Stimulated activated CD8-positive, alpha-beta memory T cell treated with anti-CD3 and anti-CD28 coated beads, Interleukin-7, amount 100 ng/mL, for 1 hour (primary cell): ENCODE results near the gene CSRP3.

Experiments
- DNase-seq, 2 donors: peaks; one replicate each; pipeline ENCODE4 v3.0.0-alpha.2; 2020; ENCODE audit warnings: low read depth in 2 of 2

CSRP3 gene

DNA sequence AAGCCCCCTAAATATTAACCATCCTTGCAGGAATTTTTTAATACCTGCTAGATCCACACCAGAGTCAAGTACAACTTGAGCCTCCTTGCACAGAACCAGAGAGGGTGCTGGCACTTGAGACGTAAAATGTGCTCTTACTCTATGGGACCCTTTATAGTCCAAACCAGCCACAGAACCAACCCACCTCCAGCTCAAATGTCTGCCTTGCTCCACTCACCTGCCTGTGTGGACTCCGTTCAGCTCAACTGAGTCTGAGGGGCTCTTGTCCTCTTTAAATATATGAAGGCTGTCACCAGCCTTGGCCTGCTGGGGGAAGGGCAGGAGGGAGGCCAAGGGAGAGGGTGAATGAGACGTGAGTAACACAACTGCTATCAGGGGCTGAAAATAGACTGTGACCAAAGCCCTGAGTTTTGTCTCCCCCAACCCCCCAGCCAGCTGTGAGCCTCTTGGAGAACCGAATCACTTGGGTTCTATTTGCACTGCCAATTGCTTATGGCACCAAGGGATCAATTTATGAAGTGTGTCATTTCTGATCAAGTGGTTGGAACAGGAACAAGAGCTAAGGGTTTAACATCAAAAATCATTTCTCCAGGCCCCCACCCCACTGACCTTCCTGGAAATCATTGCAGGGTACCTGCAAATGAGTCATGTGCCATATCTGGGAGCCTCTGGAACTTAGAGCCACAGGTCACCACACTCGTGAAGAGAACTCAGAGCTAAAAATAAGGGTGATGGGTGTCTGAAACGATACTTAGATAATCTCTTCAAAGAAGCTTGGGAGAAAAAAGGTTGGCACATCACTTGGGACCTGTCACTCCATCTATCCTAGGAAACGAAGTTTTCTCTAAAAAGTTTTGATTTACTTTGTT lies at the start of gene CSRP3:
TSS of gene CSRP3 (minus strand) at position 247 of the 869 bp plus-strand sequence. CDS start 9,535 bp downstream, outside the sequence.
- DNase-seq: no peak

DNA sequence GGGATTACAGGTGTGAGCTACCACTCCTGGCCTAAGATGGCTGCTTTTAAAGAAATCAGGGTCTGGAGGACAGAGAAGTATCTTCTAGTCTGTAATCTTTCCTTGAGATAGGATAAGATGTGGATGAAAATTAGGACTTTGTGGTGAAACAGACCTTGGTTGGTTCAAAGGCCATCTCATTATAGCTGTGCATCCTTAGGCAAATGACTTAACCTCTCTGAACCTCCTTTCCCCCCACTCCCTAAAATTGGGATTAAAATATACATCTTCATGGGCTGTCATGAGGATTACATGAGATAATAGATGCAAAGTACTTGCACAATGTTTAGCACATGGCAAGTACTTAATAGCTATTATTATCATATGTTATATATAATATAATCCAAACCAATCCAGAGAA lies 49.8 kb upstream of the CSRP3 start:
- no peak for DNase-seq

DNA sequence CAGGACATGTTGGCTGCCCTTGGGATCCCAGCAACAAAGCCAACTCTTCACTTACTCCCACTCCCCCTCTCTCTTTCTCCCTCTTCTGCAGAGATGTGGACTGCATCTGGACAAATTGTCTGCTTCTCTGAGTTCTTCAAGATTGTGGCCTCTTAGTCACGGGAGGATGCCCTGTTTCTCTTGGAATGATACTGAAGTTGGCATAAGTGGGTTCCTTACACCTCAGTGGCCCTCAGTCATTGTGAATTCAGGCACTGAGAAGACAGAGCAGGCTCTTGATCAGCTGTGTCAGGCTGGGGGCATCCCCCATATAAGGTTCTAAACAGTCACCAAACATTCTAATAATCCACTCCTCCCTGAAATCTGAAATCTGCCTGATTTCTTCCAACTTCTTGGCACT lies 45.0 kb upstream of the CSRP3 start:
- DNase-seq: no peak

DNA sequence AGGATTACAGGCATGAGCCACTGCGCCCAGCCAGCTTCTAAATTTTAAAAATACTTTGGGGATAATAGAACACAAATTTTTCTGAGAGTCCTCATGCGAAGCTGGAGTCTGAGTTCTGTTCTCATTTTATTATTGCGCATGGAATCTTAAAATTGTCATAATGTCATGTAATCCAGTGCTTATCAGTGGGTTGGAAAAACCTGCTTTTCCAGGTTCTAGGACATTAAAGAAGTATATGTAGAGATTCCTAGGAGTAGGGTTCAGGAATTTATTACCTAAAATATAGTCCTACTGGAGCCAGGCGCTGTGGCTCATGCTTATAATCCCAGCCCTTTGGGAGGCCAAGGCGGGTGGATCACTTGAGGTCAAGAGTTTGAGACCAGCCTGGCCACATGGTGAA lies 43.6 kb upstream of the CSRP3 start:
- DNase-seq: no peak

DNA sequence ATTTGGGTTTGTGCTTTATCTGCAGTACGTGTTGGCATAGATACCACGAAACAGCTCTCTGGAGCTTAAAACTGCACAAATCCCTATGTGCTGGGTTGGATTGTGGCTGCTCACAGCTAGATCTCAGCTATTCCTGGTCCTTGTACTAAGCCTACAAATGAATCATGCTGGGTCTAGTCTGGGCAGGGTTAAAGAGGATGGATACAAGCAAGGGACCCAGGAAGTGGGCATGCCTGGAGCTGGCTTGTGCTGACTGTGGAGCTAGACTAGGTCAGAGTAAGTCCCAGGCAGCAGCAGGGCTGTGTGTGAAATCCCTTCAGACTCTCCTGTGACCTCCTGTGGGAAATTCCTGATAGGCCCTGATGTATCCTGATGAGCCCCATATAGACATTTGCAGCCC lies 42.8 kb upstream of the CSRP3 start:
- DNase-seq: no peak

DNA sequence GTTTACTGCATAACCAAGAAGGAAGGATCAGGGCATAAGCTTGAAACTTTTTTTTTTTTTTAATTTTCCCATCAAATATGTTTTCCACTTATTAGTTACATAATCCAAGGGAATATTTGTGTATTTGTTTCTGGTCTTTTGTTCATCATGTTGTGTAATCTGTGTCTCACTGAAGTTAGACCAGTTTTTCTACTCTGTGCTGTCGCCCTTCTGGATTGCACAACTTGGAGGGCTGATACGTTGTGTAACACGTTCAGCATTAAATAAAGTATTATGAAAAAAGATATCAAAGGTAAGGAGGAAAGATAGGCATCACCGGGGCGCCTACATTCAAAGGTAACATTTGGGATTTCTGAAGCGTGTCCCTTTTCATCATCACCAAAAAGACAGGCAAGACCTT lies 42.3 kb upstream of the CSRP3 start:
- no peak for DNase-seq

DNA sequence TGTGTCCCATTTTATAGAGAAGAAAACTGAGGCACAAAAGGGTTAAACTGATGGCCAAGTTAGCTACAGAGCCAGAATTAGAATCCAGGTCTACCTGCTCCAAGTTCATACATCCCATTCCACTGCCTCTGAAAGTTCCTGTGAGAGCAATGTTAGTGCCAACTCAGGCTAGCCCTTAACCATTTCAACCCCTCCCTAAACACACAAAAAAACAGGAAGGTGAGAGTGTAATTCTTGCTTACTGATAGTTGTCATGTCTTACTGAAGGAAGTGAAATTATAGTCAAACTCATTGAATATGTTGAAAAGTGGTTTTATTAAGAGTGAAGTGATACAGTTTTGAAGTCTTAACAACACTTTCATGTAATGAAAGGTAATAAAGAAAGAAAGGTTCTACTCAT lies 41.8 kb upstream of the CSRP3 start:
- DNase-seq: no peak

DNA sequence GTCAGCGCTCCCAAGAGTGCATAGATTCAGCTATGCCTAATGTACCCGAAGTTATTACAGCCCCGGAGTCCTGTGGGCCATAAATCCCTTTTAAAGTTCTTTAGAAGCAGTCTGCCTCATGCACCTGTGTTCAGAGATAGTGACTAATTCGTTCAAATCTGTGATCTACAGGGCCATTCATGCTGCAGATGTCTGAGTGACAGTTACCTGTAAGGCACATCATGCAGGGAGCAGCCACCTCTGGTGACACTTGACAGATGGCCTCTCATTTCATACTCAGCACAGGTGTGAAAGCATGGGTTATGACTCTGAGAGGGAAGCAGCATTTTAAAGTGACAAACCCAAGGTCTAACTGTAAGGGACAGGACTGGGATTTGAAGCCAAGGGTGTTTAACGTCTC lies 41.4 kb upstream of the CSRP3 start:
- no peak for DNase-seq

DNA sequence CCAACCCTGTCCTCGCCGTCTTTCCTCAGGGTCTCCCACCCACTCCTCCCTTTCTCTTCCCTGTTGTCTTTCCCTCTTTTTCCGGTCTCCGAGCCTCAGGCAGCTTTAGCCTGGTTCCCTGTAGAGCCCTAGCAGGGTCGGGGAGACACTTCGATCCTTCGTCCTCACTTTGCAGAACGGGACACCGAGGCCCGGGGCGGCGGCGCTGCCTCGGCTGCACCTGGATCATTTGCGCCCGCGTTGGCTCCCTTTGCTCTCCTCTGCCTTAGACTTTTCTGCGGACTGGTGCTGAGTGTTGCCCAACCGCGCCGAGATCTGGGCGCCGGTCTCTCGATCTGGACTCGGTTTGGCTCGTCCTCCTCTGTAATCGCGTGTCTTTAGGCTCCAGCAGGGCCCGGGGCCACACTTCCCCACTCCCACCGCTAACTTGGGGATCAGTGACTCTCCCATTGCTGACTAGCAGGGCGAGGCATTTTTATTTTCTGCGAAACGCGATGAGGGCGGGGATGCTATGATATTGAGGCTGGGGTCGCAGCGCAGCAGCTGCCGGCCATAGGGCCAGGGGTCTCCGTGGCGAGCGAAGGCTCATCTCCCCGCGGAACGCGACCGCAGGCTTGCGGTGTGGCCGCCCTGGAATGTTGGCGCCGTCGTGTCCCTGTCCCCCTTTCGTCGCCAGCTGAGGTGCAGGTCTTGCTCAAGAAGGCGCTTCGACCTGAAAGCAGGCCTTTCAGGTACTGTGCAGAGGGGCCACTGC lies 40.6 kb upstream of the CSRP3 start:
- no peak for DNase-seq

DNA sequence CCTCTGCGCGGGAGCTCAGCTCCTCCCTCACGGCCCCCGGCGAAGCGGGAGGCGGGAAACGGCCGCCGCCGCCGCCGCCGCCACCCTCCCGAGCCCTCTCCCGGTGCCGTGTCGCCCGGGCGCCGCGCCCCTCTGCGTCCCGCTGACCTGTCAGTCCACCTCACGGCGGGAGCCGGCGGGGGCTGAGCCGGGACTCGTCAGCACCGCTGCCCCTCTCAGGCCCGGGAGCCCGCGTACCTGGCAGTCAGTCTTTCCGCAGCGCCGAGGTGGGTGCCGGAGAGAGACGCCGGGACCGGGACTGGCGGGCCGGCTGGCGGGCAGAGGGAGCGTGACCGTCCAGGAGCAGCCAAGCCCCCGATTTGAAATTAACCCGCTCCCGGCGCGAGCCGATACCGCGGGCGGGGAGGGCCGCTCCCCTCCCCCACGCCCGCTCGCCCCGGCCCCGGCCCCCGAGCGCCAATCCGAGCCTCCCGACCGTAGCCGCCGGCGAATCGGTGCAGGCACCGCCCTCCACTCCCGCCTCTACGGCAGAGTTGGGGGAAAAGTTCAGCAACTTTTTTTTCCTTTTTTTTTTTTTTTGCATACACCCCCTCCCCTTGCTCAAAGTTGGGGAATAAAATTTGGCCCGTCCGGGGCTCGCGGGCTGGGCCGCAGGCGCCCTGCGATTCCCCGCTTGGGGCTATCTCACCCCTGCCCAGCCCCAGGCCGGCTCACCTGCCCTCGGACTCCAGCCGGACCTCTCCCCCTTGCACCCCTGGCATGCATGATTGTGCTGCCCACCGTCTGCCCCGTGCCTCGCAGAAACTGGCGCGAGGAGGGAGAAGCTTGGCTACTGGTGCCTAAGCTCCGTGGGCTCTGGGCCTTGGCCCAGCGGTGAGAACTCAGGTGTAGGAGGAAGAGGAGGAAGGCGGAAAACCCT lies 39.7 kb upstream of the CSRP3 start:
- DNase-seq: no peak

DNA sequence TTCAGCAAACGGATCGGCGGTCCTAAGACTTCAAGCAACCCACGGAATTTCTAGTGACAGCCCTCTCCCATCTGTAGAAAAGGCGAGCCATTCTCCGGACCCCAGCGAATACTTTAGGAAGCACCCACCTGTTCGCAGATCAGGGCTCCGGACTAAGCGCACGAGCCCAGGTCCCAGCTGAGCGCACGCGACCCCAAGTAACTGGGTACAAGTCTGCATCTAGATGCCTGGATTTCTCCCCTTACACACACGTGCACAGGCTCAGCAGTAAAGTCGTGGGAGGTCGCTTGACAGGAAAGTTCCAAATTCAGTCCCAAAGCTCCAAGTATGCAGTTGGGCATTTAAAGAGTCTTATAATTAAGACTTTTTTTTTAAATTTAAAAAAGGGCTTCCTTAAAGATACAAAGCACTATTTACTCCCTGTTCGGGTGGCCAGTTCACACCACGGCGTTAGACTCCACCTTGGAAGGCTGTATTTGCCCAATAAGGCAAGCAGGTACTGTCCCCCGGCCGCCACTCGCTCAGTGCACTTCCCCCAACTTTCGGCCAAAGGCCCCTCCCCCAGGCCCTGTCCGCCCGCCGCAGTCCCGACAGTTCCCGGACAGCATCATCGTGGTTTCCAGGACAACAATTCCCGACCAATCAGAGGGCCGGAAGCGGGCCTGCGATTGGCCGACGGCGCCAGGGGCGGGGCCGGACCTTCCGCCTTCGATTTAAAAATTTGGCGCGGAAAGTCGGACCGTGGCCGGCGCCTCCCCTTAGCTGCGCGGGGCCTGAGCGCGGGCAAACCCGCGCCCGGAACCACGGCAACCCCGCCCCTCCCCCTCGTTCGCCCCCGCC lies 38.9 kb upstream of the CSRP3 start, which contains the start of gene E2F8:
TSS of gene E2F8 (minus strand) at position 526 of the 840 bp plus-strand sequence. CDS start 824 bp downstream, outside the sequence.
- peak; percentile 57 to 60 for DNase-seq

DNA sequence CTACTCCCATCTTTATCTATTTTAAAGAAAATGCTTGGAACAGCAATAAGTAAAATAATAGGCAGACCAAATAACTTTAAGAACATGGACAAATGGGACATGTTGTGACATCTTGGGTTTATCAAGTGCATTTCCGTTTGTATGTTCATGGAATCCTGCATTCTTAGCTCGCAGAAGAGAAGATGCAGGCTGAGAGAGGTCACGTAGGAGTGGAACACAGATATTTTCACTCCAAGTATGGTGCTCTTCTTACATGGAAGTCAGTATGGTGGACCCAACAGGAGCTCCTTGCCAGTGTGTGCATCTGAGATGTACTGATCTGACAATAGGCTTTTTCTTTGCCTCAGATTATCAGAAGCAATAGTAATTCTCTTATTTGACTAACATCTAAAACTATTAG lies 37.3 kb upstream of the CSRP3 start:
- DNase-seq: no peak

DNA sequence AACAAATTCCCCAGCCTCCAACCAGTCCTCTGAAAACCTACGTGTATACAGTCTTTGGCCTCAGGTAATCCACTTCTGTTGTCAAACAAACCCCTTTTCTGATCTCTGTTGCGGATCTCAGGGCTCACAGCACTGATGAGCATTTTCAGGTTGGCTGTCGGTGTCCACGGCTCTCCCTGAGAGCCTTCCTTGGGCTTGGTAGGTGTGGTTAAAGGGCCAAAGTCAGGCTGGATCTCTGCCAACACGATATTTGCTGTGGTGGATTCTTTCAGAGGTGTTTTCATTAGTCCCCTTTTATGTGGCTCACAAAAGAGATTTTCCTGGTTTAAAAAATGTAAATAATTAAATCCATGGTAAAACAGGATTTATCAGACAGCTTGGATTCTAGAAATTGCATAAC lies 36.0 kb upstream of the CSRP3 start:
- no peak for DNase-seq

DNA sequence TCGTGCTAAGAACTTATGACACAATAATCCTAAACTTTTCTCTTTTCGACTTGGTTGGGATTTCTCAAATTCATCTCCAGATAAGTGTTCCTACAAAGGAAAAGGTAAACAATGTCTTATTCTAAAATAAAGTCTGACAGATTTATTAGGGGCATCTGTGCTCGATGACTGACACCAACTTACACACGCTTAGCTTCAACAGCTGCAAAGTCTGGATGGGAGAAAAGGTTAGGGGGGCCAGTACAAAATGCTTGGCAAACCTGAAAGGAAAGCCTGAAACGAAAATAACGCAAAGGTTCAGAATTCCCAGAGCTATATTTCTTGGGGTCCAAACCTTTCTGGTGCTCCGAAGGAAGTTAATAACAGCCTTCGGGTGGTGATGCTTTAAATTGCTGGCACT lies 35.6 kb upstream of the CSRP3 start:
- no peak for DNase-seq

DNA sequence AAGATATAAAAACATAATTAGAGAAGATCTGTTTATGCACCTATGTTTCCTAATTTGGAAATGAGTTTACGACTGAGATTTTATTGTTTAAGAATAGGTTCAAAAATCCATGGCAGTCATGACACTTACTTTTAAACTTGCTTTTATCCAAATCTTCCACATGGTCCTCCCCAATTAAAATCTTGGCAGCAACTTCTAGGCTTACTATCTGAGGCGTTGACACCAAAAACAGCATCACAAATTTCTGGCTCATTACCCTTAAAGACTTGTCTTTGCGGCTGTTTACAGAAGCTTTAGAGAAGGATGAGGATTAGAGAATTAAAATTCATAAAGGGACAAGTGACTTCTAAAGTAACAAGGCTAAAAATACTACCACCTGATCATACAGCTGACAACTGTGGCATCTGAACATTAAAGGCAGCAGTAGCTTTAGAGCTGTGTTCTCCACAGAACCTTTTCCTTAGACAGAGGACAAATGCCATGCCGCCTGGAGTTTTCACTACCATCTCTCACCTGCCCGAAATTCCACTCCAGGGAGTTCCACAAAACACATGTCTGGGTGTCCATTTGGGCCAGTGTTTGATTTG lies 32.5 kb upstream of the CSRP3 start:
- DNase-seq: no peak

DNA sequence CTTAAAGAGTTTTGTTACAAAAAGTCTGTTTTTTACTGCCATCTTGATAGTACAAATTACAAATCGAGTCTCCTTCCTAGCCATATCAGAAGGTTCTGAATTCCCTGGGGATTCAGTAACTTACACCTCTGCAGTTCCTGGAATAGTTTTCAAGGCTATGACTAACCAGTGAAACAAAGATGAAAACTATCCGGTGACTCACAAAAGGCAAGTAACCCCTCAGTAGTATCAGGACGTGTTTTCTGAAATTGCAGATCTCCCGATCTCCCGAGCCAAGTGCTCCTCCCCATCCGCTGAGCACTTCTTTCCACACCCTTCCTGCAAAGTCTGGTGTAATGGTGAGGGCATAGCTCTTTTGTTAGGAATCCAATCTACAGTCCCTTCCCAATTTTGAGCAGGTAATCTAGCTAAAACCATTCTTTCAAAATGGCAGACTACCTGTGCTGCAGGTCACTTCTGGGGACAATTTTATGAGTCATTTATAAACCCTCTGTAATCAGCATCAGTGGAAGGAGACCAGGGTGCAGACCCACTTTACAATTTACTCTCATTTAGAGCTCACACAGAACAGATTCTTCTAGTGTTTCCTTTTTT lies 31.2 kb upstream of the CSRP3 start:
- no peak for DNase-seq

DNA sequence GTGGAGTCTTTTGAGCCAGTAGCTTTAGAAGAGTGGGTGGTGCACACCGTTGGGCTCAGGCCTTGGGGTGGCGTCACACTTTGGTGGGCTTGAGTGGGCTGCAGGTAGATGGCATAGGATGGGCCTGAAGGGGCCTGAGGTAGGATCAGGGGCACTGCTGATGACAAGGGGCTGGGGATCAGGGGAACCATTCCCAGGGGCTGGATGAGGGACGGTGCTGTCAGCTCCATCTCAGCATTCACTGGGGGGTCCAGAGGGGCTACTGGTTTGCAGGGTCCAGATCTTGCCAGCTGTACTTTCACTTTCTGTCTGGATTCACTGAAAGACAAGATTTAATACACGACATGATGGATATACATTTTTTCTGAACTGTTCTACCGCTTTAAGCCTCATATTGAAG lies 27.9 kb upstream of the CSRP3 start:
- DNase-seq: no peak

DNA sequence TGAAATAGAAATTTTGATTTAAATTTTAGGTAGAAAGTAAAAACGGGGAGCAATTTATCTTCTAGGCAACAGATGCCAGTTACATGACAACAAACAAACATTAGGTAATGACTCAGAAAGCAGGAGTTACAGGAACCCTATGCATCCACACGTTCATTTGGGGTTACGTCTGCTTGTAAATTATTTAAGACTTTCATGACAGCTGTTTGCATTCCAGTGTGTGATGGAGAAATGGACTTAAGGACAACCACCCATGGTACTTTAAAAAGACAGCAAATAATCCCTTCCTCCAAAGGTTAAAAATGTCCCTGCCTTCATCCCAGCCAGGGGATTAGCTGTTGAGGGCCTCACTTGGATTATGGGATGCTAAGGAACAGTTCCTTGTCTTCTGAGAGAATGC lies 27.2 kb upstream of the CSRP3 start:
- DNase-seq: no peak

DNA sequence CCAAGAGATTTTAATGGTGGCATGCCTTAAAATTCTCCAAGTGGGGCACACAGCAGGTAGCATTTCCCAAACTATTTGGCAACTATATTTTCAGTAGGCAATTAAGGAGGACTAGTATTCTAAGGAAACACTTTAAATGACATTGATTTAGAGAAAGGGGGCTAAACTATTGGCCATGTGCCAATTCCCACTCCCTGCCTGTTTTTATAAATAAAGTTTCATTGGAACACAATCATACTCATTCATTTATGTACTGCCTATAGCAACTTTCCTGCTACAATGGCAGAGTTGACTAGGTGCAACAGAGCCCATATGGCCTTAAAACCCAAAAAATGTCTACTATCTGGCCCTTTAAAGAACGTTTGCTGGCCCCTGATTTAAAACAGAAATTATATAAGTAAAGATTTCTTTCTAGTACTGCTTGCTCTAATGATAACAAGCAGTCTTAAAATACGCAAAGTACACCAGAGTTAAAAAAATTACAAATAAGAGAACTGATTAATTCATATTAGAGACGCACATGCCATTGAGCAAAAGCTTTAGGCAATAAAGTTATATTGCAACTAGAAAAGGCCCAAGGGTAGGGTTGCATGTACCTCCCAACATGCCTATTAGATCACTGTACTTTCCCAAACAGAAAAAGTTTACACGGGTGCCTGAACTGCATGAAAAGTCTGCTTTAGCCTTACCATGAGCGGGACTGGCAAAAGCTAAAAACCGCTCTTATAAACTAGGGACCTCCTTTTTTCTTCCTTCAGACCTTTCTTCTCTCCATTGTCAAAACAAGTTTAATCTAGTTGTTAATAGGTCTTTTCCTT lies 24.8 kb upstream of the CSRP3 start:
- DNase-seq: no peak
